ENCODE data around the gene AFF3.

DNA sequence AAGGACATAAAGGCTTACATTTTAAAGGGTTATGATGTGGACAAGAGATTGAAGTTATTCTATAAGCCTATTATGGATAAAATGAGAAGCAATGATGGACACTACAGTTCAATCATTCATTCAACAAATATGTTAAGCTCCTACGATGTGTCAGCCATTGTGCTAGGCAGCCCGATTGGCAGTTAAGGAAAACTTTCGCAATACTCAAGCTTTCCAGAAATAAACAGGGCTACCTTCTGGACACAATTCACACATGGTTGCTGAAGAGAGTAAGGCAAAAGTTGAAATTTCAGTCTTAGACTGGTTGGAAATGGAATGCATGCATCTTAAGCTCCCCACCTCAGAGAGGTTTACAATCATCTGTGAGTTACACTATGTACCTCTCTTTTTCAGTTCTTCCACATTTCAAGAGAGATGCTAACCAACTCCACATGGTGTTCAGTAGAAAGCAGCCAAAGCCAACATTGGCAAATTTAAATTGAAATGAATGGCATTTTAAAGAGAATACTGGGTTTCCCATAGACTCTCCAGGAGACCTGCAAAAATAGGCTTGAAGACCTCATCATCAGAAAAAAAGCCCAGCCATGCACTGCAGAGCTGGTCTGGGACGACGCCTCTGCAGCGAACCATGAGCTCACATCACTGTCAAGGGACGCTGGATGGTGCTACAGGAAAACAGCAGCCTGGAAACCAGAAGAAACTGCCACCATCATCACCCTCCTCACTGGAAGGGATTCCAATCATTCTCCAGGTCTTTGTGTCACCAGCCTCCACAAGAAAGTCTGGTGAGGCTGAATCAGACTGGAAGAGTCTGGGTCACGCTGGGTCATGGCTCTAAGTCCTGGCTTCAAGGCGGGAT is 276.3 kb downstream of the AFF3 start:
- TF ChIP-seq POLR2A (IDR thresholded peaks at IDR 0.05) = no peak
- TF ChIP-seq, protein P1, sequence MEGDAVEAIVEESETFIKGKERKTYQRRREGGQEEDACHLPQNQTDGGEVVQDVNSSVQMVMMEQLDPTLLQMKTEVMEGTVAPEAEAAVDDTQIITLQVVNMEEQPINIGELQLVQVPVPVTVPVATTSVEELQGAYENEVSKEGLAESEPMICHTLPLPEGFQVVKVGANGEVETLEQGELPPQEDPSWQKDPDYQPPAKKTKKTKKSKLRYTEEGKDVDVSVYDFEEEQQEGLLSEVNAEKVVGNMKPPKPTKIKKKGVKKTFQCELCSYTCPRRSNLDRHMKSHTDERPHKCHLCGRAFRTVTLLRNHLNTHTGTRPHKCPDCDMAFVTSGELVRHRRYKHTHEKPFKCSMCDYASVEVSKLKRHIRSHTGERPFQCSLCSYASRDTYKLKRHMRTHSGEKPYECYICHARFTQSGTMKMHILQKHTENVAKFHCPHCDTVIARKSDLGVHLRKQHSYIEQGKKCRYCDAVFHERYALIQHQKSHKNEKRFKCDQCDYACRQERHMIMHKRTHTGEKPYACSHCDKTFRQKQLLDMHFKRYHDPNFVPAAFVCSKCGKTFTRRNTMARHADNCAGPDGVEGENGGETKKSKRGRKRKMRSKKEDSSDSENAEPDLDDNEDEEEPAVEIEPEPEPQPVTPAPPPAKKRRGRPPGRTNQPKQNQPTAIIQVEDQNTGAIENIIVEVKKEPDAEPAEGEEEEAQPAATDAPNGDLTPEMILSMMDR (IDR thresholded peaks at IDR 0.05) = no peak
